Body of pancreas (tissue), 4 donors: ENCODE data around the gene CALCOCO1.

ENCODE experiments used
- POLR2A ChIP-seq, 3 donors: fragments of 450-650 bp; IDR thresholded peaks; one replicate each; pipeline ENCODE4 v1.6.1; 2016; ENCODE audit warnings: antibody characterized with exemption in 3 of 3, mild to moderate bottlenecking in 2 of 3
- TF ChIP-seq, protein P1 (sequence below), 7 experiments: fragments of 450-650 bp in 4 of 7; fragments of 200-600 bp in 3 of 7; sonication (generic) in 3 of 7; IDR thresholded peaks; one replicate each; pipeline ENCODE4 v1.5.1; 2016 to 2019; ENCODE audit warnings: antibody characterized with exemption in 7 of 7

DNA sequence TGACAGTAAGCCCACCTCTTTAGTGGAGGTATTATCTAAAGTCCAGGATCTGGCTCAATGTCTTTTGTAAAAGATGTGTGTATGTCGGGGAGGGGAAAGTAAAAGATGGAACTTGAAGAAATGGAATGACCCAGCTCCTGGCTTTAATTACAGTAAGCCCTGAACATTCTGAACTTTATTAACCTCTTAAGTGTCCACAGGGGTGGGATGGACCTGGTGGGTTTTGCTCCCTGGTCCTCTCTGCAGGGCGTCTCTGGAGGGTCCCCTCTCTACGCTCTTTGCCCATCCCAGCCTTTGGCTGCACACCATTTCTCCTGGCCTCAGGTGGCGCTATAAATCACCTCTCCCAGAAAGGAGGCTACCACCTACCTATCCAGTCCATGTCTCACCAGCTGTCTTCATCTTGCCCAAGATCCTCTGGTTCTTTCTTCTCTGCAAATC is 28.2 kb upstream of the CALCOCO1 start:
- TF ChIP-seq, protein P1, sequence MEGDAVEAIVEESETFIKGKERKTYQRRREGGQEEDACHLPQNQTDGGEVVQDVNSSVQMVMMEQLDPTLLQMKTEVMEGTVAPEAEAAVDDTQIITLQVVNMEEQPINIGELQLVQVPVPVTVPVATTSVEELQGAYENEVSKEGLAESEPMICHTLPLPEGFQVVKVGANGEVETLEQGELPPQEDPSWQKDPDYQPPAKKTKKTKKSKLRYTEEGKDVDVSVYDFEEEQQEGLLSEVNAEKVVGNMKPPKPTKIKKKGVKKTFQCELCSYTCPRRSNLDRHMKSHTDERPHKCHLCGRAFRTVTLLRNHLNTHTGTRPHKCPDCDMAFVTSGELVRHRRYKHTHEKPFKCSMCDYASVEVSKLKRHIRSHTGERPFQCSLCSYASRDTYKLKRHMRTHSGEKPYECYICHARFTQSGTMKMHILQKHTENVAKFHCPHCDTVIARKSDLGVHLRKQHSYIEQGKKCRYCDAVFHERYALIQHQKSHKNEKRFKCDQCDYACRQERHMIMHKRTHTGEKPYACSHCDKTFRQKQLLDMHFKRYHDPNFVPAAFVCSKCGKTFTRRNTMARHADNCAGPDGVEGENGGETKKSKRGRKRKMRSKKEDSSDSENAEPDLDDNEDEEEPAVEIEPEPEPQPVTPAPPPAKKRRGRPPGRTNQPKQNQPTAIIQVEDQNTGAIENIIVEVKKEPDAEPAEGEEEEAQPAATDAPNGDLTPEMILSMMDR (IDR thresholded peaks at IDR 0.05): no peak
- TF ChIP-seq POLR2A (IDR thresholded peaks at IDR 0.05): no peak
